Measurements from ENCODE around the gene GABRE.
"Not testable (repeated sequence)": the region's sequence is repeated elsewhere in the genome, so short reads cannot be mapped to it uniquely, and the experiment has no call there.

Gene GABRE

GRCh38 chrX:151966236-151966635 is 8.2 kb downstream of the GABRE start:
- DNase-seq (ENCODE audit: low read depth): no peak

GRCh38 chrX:151962034-151962433 is 12.4 kb downstream of the GABRE start:
- no peak for DNase-seq (ENCODE audit: low read depth)

- no peak for DNase-seq (ENCODE audit: low read depth)
Measured at GRCh38 chrX:151958101-151958500, 16.4 kb downstream of the GABRE start.

GRCh38 chrX:151954730-151955129 is 19.7 kb downstream of the GABRE start:
- no peak for DNase-seq (ENCODE audit: low read depth)

- DNase-seq (ENCODE audit: low read depth): no peak
Measured at GRCh38 chrX:151938172-151938571, 36.3 kb downstream of the GABRE start.

- DNase-seq (ENCODE audit: low read depth): no peak
Measured at GRCh38 chrX:151935358-151935757, 39.1 kb downstream of the GABRE start.

GRCh38 chrX:151929126-151929525 is 45.4 kb downstream of the GABRE start:
- no peak for DNase-seq (ENCODE audit: low read depth)

- DNase-seq (ENCODE audit: low read depth): no peak
Measured at GRCh38 chrX:151923648-151924047, 50.8 kb downstream of the GABRE start.

- no peak for DNase-seq (ENCODE audit: low read depth)
Measured at GRCh38 chrX:151922692-151923091, 51.8 kb downstream of the GABRE start.

- DNase-seq (ENCODE audit: low read depth): no peak
Measured at GRCh38 chrX:151921866-151922265, 52.6 kb downstream of the GABRE start.

- DNase-seq (ENCODE audit: low read depth): no peak
Measured at GRCh38 chrX:151921292-151921691, 53.2 kb downstream of the GABRE start.

- no peak for DNase-seq (ENCODE audit: low read depth)
Measured at GRCh38 chrX:151920530-151920929, 53.9 kb downstream of the GABRE start.

GRCh38 chrX:151920101-151920500 is 54.4 kb downstream of the GABRE start:
- DNase-seq (ENCODE audit: low read depth): no peak

- DNase-seq (ENCODE audit: low read depth): no peak
Measured at GRCh38 chrX:151919610-151920009, 54.9 kb downstream of the GABRE start.

- not testable (repeated sequence) for DNase-seq (ENCODE audit: low read depth)
Measured at GRCh38 chrX:151918736-151919135, 55.7 kb downstream of the GABRE start.

- DNase-seq (ENCODE audit: low read depth): no peak
Measured at GRCh38 chrX:151912780-151913179, 61.7 kb downstream of the GABRE start, which contains the start of gene MAGEA4. Gene MAGEA4 (plus strand): TSS chrX:151912889. CDS start chrX:151923665, 10,776 bp downstream.

- DNase-seq (ENCODE audit: low read depth): no peak
Measured at GRCh38 chrX:151912221-151912620, 62.3 kb downstream of the GABRE start.

GRCh38 chrX:151904989-151905388 is 69.5 kb downstream of the GABRE start:
- no peak for DNase-seq (ENCODE audit: low read depth)

All from ELR (cell line).